Measurements from ENCODE around the gene SELE. TPM values are rescaled to one million over a fixed set of nuclear protein-coding genes. Genes with fewer than 3 reads are reported as not detected.

Gene SELE
- polyA plus RNA-seq, 3 donors, result not detected

GRCh38 chr1:169776440-169776839, 42.6 kb upstream of the SELE start:
- H3K9me3 Mint-ChIP-seq, result peaks cover 0 to 1% (median 0%) of the 10 kb centered on the region in 7 donors
- H2AFZ ChIP-seq (ENCODE audit: insufficient read depth, low read depth, low read length, poor library complexity, severe bottlenecking), result no peak overlapping the region
- no peaks in the 10 kb centered on the region for H4K20me1 ChIP-seq (ENCODE audit: insufficient read depth, low read length)

GRCh38 chr1:169768161-169768560, 34.3 kb upstream of the SELE start:
- intact Hi-C loops (cut with micrococcal nuclease), result no loop called here
- Histone ChIP-seq H3K9ac (ENCODE audit: insufficient read depth, low read length, poor library complexity, severe bottlenecking) (no peak overlapping the region), H3K4me3 (replicated peaks in 1 of 3; ENCODE audit: low read depth in 2 of 3, low read length in 3 of 3) (no peak overlapping the region), H3K79me2 (ENCODE audit: insufficient read depth, low read length) (no peaks in the 10 kb centered on the region), H3K4me2 (replicated peaks; ENCODE audit: extremely low read depth, low read length, poor library complexity, severe bottlenecking) (no peak overlapping the region), H3K27ac (ENCODE audit: low read depth in 1 of 2, low read length in 2 of 2) (no peak overlapping the region), H3K36me3 (replicated peaks in 1 of 2; ENCODE audit: control insufficient read depth in 1 of 2, insufficient read depth in 2 of 2, low read length in 2 of 2) (no peaks in the 10 kb centered on the region), H3K4me1 (ENCODE audit: control insufficient read depth in 1 of 2, insufficient read depth in 2 of 2, low read length in 2 of 2) (no peaks in the 10 kb centered on the region), H2AFZ (ENCODE audit: insufficient read depth, low read depth, low read length, poor library complexity, severe bottlenecking) (no peak overlapping the region), H4K20me1 (ENCODE audit: insufficient read depth, low read length) (no peaks in the 10 kb centered on the region), H3K9me3 (replicated peaks in 1 of 2; ENCODE audit: control insufficient read depth in 1 of 2, insufficient read depth in 1 of 2, low read length in 2 of 2) (no peaks in the 10 kb centered on the region), H3K27me3 (ENCODE audit: control insufficient read depth in 2 of 2, insufficient read depth in 2 of 2, low read length in 2 of 2) (peaks cover 0 to 3% of the 10 kb centered on the region in 2 donors)
- Mint-ChIP-seq H3K4me3 (no peak overlapping the region), H3K27me3 (ENCODE audit: low read depth in 3 of 3) (no peaks in the 10 kb centered on the region), H3K27ac (no peak overlapping the region), H3K4me1 (no peaks in the 10 kb centered on the region), H3K9me3 (no peaks in the 10 kb centered on the region), H3K36me3 (no peaks in the 10 kb centered on the region)
- WGBS (ENCODE audit: insufficient coverage), result 94% methylated on average over 2 of the region's 2 CpGs
- TF ChIP-seq CTCF (IDR thresholded peaks at IDR 0.05), result no peak
- no peak for DNase-seq

More at GRCh38 chr1:169776440-169776839, 42.6 kb upstream of the SELE start:
- H3K27ac ChIP-seq (ENCODE audit: low read depth in 1 of 2, low read length in 2 of 2), result no peak overlapping the region
- peak overlapping the region in 1 of 7 donors; percentile 54 for H3K27ac Mint-ChIP-seq
- intact Hi-C loops (cut with micrococcal nuclease), result no loop called here
- no peaks in the 10 kb centered on the region for H3K36me3 Mint-ChIP-seq
- H3K27me3 Mint-ChIP-seq (ENCODE audit: low read depth in 3 of 3), result peaks cover 0 to 1% (median 0%) of the 10 kb centered on the region in 3 donors
- no peak overlapping the region for H3K4me2 ChIP-seq (replicated peaks; ENCODE audit: extremely low read depth, low read length, poor library complexity, severe bottlenecking)
- H3K4me1 Mint-ChIP-seq, result no peaks in the 10 kb centered on the region
- H3K9ac ChIP-seq (ENCODE audit: insufficient read depth, low read length, poor library complexity, severe bottlenecking), result no peak overlapping the region
- H3K4me3 Mint-ChIP-seq, result no peak overlapping the region
- no peaks in the 10 kb centered on the region for H3K4me1 ChIP-seq (ENCODE audit: control insufficient read depth in 1 of 2, insufficient read depth in 2 of 2, low read length in 2 of 2)
- no peak overlapping the region for H3K4me3 ChIP-seq (replicated peaks in 1 of 3; ENCODE audit: low read depth in 2 of 3, low read length in 3 of 3)
- H3K27me3 ChIP-seq (ENCODE audit: control insufficient read depth in 2 of 2, insufficient read depth in 2 of 2, low read length in 2 of 2), result no peaks in the 10 kb centered on the region
- 100% methylated on average over 1 of the region's 3 CpGs for WGBS (ENCODE audit: insufficient coverage)
- H3K79me2 ChIP-seq (ENCODE audit: insufficient read depth, low read length), result no peaks in the 10 kb centered on the region
- no peaks in the 10 kb centered on the region for H3K36me3 ChIP-seq (replicated peaks in 1 of 2; ENCODE audit: control insufficient read depth in 1 of 2, insufficient read depth in 2 of 2, low read length in 2 of 2)
- H3K9me3 ChIP-seq (replicated peaks in 1 of 2; ENCODE audit: control insufficient read depth in 1 of 2, insufficient read depth in 1 of 2, low read length in 2 of 2), result no peaks in the 10 kb centered on the region
- TF ChIP-seq CTCF (IDR thresholded peaks at IDR 0.05), result no peak
- no peak for DNase-seq

All from CD14-positive monocyte (primary cell).